GM12878 (cell line): Measurements from ENCODE around the gene TIMM10B. TPM values are rescaled to one million over a fixed set of nuclear protein-coding genes. Genes with fewer than 3 reads are reported as not detected.

Source experiments
- ATAC-seq: fragments of 200-7000 bp; cut with Tn5 transposase; 3 replicates; pipeline ENCODE4 v1.9.1; 2020; ENCODE audit warnings: mild to moderate bottlenecking, moderate library complexity
- BruUV-seq: library from RNA; stranded (reverse); fragments of 400-500 nt; replicated peaks from 2 replicates; lab custom pipeline; 2021; lab: Mats Ljungman, UMichigan
- CTCF ChIA-PET: fragments of 300-600 bp; sonication (Branson Sonifier 250); formaldehyde crosslinking; extraction: SDS; loops from one replicate; lab custom pipeline; 2021; ENCODE audit warnings: inconsistent platforms; lab: Yijun Ruan, JAX
- POLR2A ChIA-PET: fragments of 350-600 bp; formaldehyde crosslinking; extraction: SDS; loops from one replicate; lab custom pipeline; 2021; ENCODE audit warnings: inconsistent platforms; lab: Charles Lee
- RAD21 ChIA-PET: fragments of 300-600 bp; sonication (Branson Sonifier 250); formaldehyde crosslinking; loops from one replicate; lab custom pipeline; 2023; ENCODE audit warnings: antibody characterized with exemption; ENCODE audit not compliant: unreplicated experiment; lab: Charles Lee
- SMC1A ChIA-PET: fragments of 300-600 bp; sonication (Branson Sonifier 250); formaldehyde crosslinking; loops from one replicate; lab custom pipeline; 2023; ENCODE audit not compliant: unreplicated experiment, uncharacterized antibody; lab: Charles Lee
- DNase-seq: peaks from one replicate; pipeline ENCODE4 v3.0.0-alpha.2; 2011; ENCODE audit warnings: low read depth, low spot score
- FAIRE-seq: peaks from 3 replicates; lab custom pipeline; 2011; peaks lifted over from hg19 to GRCh38; lab: Jason Lieb, UNC
- H2AFZ ChIP-seq: 2 replicates; pipeline ENCODE4 v1.6.0; 2011; ENCODE audit warnings: low read depth, low read length, control low read depth; ENCODE audit not compliant: control insufficient read depth
- H3K27ac ChIP-seq: 2 replicates; pipeline ENCODE4 v1.5.1; 2011; ENCODE audit warnings: control low read depth; ENCODE audit not compliant: control insufficient read depth, insufficient read depth
- H3K27me3 ChIP-seq, 2 experiments: replicated peaks in 1 of 2; 2 replicates each; pipeline versions ENCODE4 v1.6.0 to v1.6.1; 2011; ENCODE audit warnings: low read length in 1 of 2; ENCODE audit not compliant: control insufficient read depth in 2 of 2, insufficient read depth in 2 of 2
- H3K36me3 ChIP-seq, 2 experiments: 2 replicates each; pipeline ENCODE4 v1.5.1; 2011; ENCODE audit warnings: low read length in 1 of 2; ENCODE audit not compliant: control insufficient read depth in 2 of 2, insufficient read depth in 2 of 2
- H3K4me1 ChIP-seq: 2 replicates; pipeline ENCODE4 v1.6.1; 2011; ENCODE audit warnings: mild to moderate bottlenecking, low read length, moderate library complexity, mixed read lengths; ENCODE audit not compliant: control insufficient read depth, insufficient read depth
- H3K4me2 ChIP-seq: 2 replicates; pipeline ENCODE4 v1.6.0; 2011; ENCODE audit warnings: control low read depth; ENCODE audit not compliant: control insufficient read depth, insufficient read depth
- H3K4me3 ChIP-seq: fragments of 200-600 bp; sonication (generic); 2 replicates; pipeline ENCODE4 v1.5.1; 2016
- H3K79me2 ChIP-seq: 2 replicates; pipeline ENCODE4 v1.6.0; 2011; ENCODE audit warnings: low read length; ENCODE audit not compliant: control insufficient read depth, insufficient read depth
- H3K9ac ChIP-seq: 2 replicates; pipeline ENCODE4 v1.8.0; 2011; ENCODE audit warnings: low read length, control low read depth, mixed read lengths; ENCODE audit not compliant: control insufficient read depth, insufficient read depth
- H3K9me3 ChIP-seq: replicated peaks from 3 replicates; pipeline ENCODE4 v1.5.1; 2011; ENCODE audit warnings: mild to moderate bottlenecking, low read length; ENCODE audit not compliant: control insufficient read depth, insufficient read depth
- H4K20me1 ChIP-seq: 2 replicates; pipeline ENCODE4 v1.6.0; 2011; ENCODE audit not compliant: control insufficient read depth, insufficient read depth
- ATF3 ChIP-seq: IDR thresholded peaks from 2 replicates; pipeline ENCODE4 v1.6.1; 2011; ENCODE audit warnings: low read depth, mild to moderate bottlenecking, low read length, moderate library complexity, borderline replicate concordance; ENCODE audit errors: extremely low read depth
- BRCA1 ChIP-seq: IDR thresholded peaks from 2 replicates; pipeline ENCODE4 v1.6.1; 2011; ENCODE audit warnings: low read depth, low read length, improper control_type of control experiment
- CREM ChIP-seq: IDR thresholded peaks from 2 replicates; pipeline ENCODE4 v1.6.1; 2014; ENCODE audit warnings: antibody characterized with exemption, low read depth
- MAX ChIP-seq: IDR thresholded peaks from 2 replicates; pipeline ENCODE4 v1.6.1; 2012; ENCODE audit warnings: low read depth, low read length, improper control_type of control experiment
- MXI1 ChIP-seq: fragments of 150-350 bp; IDR thresholded peaks from 2 replicates; pipeline ENCODE4 v1.6.1; 2011; ENCODE audit warnings: low read depth, mild to moderate bottlenecking, inconsistent platforms, low read length, improper control_type of control experiment
- PRDM15 ChIP-seq: fragments of 450-650 bp; formaldehyde crosslinking; IDR thresholded peaks from 2 replicates; pipeline ENCODE4 v1.4.0; 2020; ENCODE audit warnings: mild to moderate bottlenecking, moderate library complexity
- RB1 ChIP-seq: fragments of 450-650 bp; formaldehyde crosslinking; IDR thresholded peaks from 2 replicates; pipeline ENCODE4 v1.6.1; 2017; ENCODE audit warnings: mild to moderate bottlenecking, borderline replicate concordance
- RUNX3 ChIP-seq: IDR thresholded peaks from 2 replicates; pipeline ENCODE4 v1.6.1; 2012; ENCODE audit warnings: low read length, inconsistent platforms
- SPI1 ChIP-seq: IDR thresholded peaks from 2 replicates; pipeline ENCODE4 v1.6.1; 2011; ENCODE audit warnings: low read depth, mild to moderate bottlenecking, low read length, moderate library complexity, borderline replicate concordance; ENCODE audit not compliant: insufficient read depth
- USF1 ChIP-seq: IDR thresholded peaks from 2 replicates; pipeline ENCODE4 v1.6.1; 2011; ENCODE audit warnings: borderline replicate concordance, low read depth, mild to moderate bottlenecking, moderate library complexity, mixed read lengths, low read length; ENCODE audit not compliant: insufficient read depth; ENCODE audit errors: extremely low read length
- ZNF274 ChIP-seq: IDR thresholded peaks from one replicate; pipeline ENCODE4 v1.8.0; 2011; ENCODE audit not compliant: insufficient read length, insufficient read depth
- ZNF622 ChIP-seq: fragments of 450-650 bp; IDR thresholded peaks from 2 replicates; pipeline ENCODE4 v1.6.1; 2017; ENCODE audit warnings: mild to moderate bottlenecking, inconsistent platforms
- WGBS: methylation state at CpG from one replicate; pipeline ENCODE4 v1.1.6; 2016; ENCODE audit warnings: low lambda C conversion rate; ENCODE audit not compliant: insufficient replicate concordance, insufficient coverage; ENCODE audit errors: missing lambda C conversion rate; 5-methylcytosine and 5-hydroxymethylcytosine counted together
- in situ Hi-C: fragments of 300-500 bp; cut with MboI; formaldehyde crosslinking; loops from 9 replicates; pipeline ENCODE4 v1.14.3; 2018; ENCODE audit warnings: mixed read lengths
- intact Hi-C: fragments of 100-400 bp; cut with micrococcal nuclease; formaldehyde crosslinking; loops from one replicate; pipeline ENCODE4 v1.14.2; 2022; ENCODE audit not compliant: unreplicated experiment
- polyA plus RNA-seq, 11 experiments: library from polyadenylated mRNA; depleted of rRNA in 4 of 11; unstranded in 6 of 11; stranded (reverse) in 5 of 11; fragments of >200 nt; fragmentation: Nextera tagmentation in 4 of 11; fragmentation: Illumina TruSeq in 1 of 11; extraction: Ambion mirVana in 4 of 11; extraction: Trizol in 1 of 11; gene quantifications; 1 replicate in 1 of 11; 2 replicates in 10 of 11; pipeline versions ENCODE4 v1.2.1 to v1.2.3, GENCODE V29; 2011 to 2016; ENCODE audit warnings: inconsistent platforms in 2 of 11, missing spikeins in 2 of 11, low read depth in 1 of 11
- total RNA-seq, 4 experiments: library from RNA; depleted of rRNA in 3 of 4; stranded (reverse); fragments of >200 nt in 3 of 4; fragmentation: Illumina TruSeq in 1 of 4; extraction: Trizol in 1 of 4; gene quantifications; 2 replicates each; pipeline versions ENCODE4 v1.2.1 to v1.2.3, GENCODE V29; 2013 to 2021

TIMM10B gene
- total and polyA plus RNA-seq, 10 of the 15 experiments (the other 5 are each of a cell fraction or from before 2014, with no cell fraction given): 30.3 to 126 (median 53.1) TPM

GRCh38 chr11:6485661-6486060 lies 4.4 kb downstream of the TIMM10B start:
- H3K79me2 ChIP-seq: peaks cover 29% of the 10 kb centered on the region
- no peaks in the 10 kb centered on the region for H4K20me1 ChIP-seq
- ChIA-PET SMC1A (interaction anchor here (1.1 to 2.4 kb wide), 6 partner anchors 10 to 107 kb away, joined by 4 to 8 read pairs (median 5); no protein-coding TSS in a partner anchor), POLR2A (interaction anchor here (1.1 to 2.0 kb wide), 4 partner anchors 11 to 17 kb away, joined by 3 to 4 read pairs (median 4); partner anchors contain the start of genes DNHD1 and TRIM3), RAD21 (interaction anchor here (0.8 to 3.4 kb wide), 2 partner anchors 106 to 134 kb away, joined by 3 to 14 read pairs; partner anchors contain the start of gene TPP1), CTCF (interaction anchor here (1.0 to 10.7 kb wide), 9 partner anchors 8 to 220 kb away, joined by 3 to 119 read pairs (median 4); partner anchors contain the start of gene TPP1)
- no peak for DNase-seq
- H3K4me2 ChIP-seq: 0 out of 2 replicates have a peak overlapping the region, but pooled peaks have one; percentile 2
- H3K27me3 ChIP-seq: no peaks in the 10 kb centered on the region
- no peak overlapping the region for H2AFZ ChIP-seq
- BruUV-seq: no TSS peak
- H3K36me3 ChIP-seq: peaks cover 0 to 12% of the 10 kb centered on the region in 2 experiments; a peak in 2 of 4 replicates
- in situ Hi-C loops (no loop called here), intact Hi-C loops (loop anchor here (10.0 kb wide), 2 partner anchors 251 to 1039 kb away; partner anchors contain the start of genes CNGA4 and FHIP1B)
- H3K9ac ChIP-seq: no peak overlapping the region
- ATAC-seq: no peak
- no peak overlapping the region for H3K27ac ChIP-seq
- 99% methylated on average over 3 of the region's 3 CpGs for WGBS
- H3K4me3 ChIP-seq: no peak overlapping the region
- no peaks in the 10 kb centered on the region for H3K9me3 ChIP-seq
- TF ChIP-seq ZNF622: no peak
- no peak for TF ChIP-seq BRCA1
- TF ChIP-seq MXI1: no peak
- TF ChIP-seq MAX: no peak
- no peak for TF ChIP-seq RUNX3
- TF ChIP-seq SPI1: no peak
- no peak for TF ChIP-seq PRDM15 (CRISPR knock-in tag)
- no peak for TF ChIP-seq RB1
- no peak for TF ChIP-seq ZNF274
- no peak for TF ChIP-seq USF1
- no peak for TF ChIP-seq CREM
- TF ChIP-seq ATF3: no peak
- peaks cover 11% of the 10 kb centered on the region for H3K4me1 ChIP-seq
- FAIRE-seq: no peak
